GM12801 (cell line): ENCODE measurements around the gene ACOXL.

Source experiments
- CTCF ChIP-seq: IDR thresholded peaks from one replicate; pipeline ENCODE4 v1.5.1; 2011; ENCODE audit warnings: control low read depth; ENCODE audit not compliant: insufficient read length; ENCODE audit errors: extremely low read depth

Gene ACOXL

GRCh38 chr2:111142101-111142500 is 409.7 kb downstream of the ACOXL start:
- no peak for TF ChIP-seq CTCF

GRCh38 chr2:111143107-111143842 is 410.9 kb downstream of the ACOXL start:
- no peak for TF ChIP-seq CTCF

GRCh38 chr2:111143843-111144198 is 411.4 kb downstream of the ACOXL start:
- TF ChIP-seq CTCF = no peak

- no peak for TF ChIP-seq CTCF
These were observed 412.9 kb downstream of the ACOXL start for GRCh38 chr2:111145103-111145760.

- no peak for TF ChIP-seq CTCF
These were observed 413.6 kb downstream of the ACOXL start for GRCh38 chr2:111145951-111146350.

- no peak for TF ChIP-seq CTCF
These were observed 416.0 kb downstream of the ACOXL start for GRCh38 chr2:111148225-111148873.

- TF ChIP-seq CTCF = no peak
These were observed 416.6 kb downstream of the ACOXL start for GRCh38 chr2:111148925-111149324.
